DOHH2 (cell line): ENCODE measurements around the gene ITPK1.

ENCODE experiments used
- H3F3A ChIP-seq: fragments of 200-600 bp; sonication (generic), shearing (Covaris generic); 2 replicates; pipeline ENCODE4 v1.6.0; 2016; ENCODE audit warnings: antibody characterized with exemption, mild to moderate bottlenecking; ENCODE audit not compliant: control insufficient read depth, insufficient read depth
- H3K27ac ChIP-seq: fragments of 200-600 bp; sonication (generic); 2 replicates; pipeline ENCODE4 v1.5.1; 2014; ENCODE audit warnings: low read depth, mild to moderate bottlenecking, low read length, moderate library complexity
- H3K27me3 ChIP-seq: fragments of 200-600 bp; sonication (generic); 2 replicates; pipeline ENCODE4 v1.6.1; 2014; ENCODE audit warnings: mild to moderate bottlenecking, low read length, mixed read lengths; ENCODE audit not compliant: control insufficient read depth
- H3K36me3 ChIP-seq: fragments of 200-600 bp; sonication (generic); 2 replicates; pipeline ENCODE4 v1.6.1; 2014; ENCODE audit warnings: mild to moderate bottlenecking, low read length, moderate library complexity, mixed read lengths; ENCODE audit not compliant: control insufficient read depth
- H3K4me1 ChIP-seq: fragments of 200-600 bp; sonication (generic); 2 replicates; pipeline ENCODE4 v1.6.1; 2014; ENCODE audit warnings: mild to moderate bottlenecking, low read length, mixed read lengths; ENCODE audit not compliant: control insufficient read depth
- H3K4me2 ChIP-seq: fragments of 200-600 bp; sonication (generic); 2 replicates; pipeline ENCODE4 v1.6.0; 2014; ENCODE audit warnings: mild to moderate bottlenecking, low read length, moderate library complexity
- H3K4me3 ChIP-seq: fragments of 200-600 bp; sonication (generic); 2 replicates; pipeline ENCODE4 v1.5.1; 2014; ENCODE audit warnings: mild to moderate bottlenecking, low read length, mixed read lengths
- H3K79me2 ChIP-seq: fragments of 200-600 bp; sonication (generic); 2 replicates; pipeline ENCODE4 v1.6.1; 2014; ENCODE audit warnings: mild to moderate bottlenecking, low read length, mixed read lengths; ENCODE audit not compliant: control insufficient read depth
- H3K9me2 ChIP-seq: fragments of 200-600 bp; sonication (generic); replicated peaks from 2 replicates; pipeline ENCODE4 v1.6.1; 2014; ENCODE audit warnings: mild to moderate bottlenecking, low read length, mixed read lengths; ENCODE audit not compliant: control insufficient read depth
- H3K9me3 ChIP-seq: fragments of 200-600 bp; sonication (generic); 2 replicates; pipeline ENCODE4 v1.6.1; 2014; ENCODE audit warnings: antibody characterized with exemption, low read length, mixed read lengths; ENCODE audit not compliant: control insufficient read depth, insufficient read depth
- H4K20me1 ChIP-seq: fragments of 200-600 bp; sonication (generic); 2 replicates; pipeline ENCODE4 v1.6.0; 2014; ENCODE audit warnings: low read depth, mild to moderate bottlenecking, antibody characterized with exemption, low read length, moderate library complexity; ENCODE audit not compliant: control insufficient read depth, insufficient read depth
- CTCF ChIP-seq: fragments of 200-600 bp; sonication (generic); IDR thresholded peaks from one replicate; pipeline ENCODE4 v1.5.1; 2014; ENCODE audit warnings: antibody characterized with exemption, mild to moderate bottlenecking, low read depth, low read length; ENCODE audit not compliant: poor library complexity, severe bottlenecking
- EZH2phosphoT487 ChIP-seq: fragments of 200-600 bp; sonication (generic); IDR thresholded peaks from 2 replicates; pipeline ENCODE4 v1.6.1; 2017; ENCODE audit warnings: borderline replicate concordance, mild to moderate bottlenecking, antibody characterized with exemption, low read length, moderate library complexity, mixed read lengths

The ITPK1 gene

GRCh38 chr14:92887157-92887556 is 228.6 kb downstream of the ITPK1 start:
- no peak overlapping the region for H3K4me2 ChIP-seq
- no peaks in the 10 kb centered on the region for H3K36me3 ChIP-seq
- no peak overlapping the region for H3K27ac ChIP-seq
- no peaks in the 10 kb centered on the region for H3K9me2 ChIP-seq
- no peak overlapping the region for H3K4me3 ChIP-seq
- H3K79me2 ChIP-seq = no peaks in the 10 kb centered on the region
- no peaks in the 10 kb centered on the region for H3K9me3 ChIP-seq
- no peaks in the 10 kb centered on the region for H4K20me1 ChIP-seq
- no peak for TF ChIP-seq EZH2phosphoT487
- no peak for TF ChIP-seq CTCF
- H3K27me3 ChIP-seq = no peaks in the 10 kb centered on the region
- H3F3A ChIP-seq = no peaks in the 10 kb centered on the region
- H3K4me1 ChIP-seq = no peaks in the 10 kb centered on the region
